Measurements from ENCODE around the gene RPH3AL.

DNA sequence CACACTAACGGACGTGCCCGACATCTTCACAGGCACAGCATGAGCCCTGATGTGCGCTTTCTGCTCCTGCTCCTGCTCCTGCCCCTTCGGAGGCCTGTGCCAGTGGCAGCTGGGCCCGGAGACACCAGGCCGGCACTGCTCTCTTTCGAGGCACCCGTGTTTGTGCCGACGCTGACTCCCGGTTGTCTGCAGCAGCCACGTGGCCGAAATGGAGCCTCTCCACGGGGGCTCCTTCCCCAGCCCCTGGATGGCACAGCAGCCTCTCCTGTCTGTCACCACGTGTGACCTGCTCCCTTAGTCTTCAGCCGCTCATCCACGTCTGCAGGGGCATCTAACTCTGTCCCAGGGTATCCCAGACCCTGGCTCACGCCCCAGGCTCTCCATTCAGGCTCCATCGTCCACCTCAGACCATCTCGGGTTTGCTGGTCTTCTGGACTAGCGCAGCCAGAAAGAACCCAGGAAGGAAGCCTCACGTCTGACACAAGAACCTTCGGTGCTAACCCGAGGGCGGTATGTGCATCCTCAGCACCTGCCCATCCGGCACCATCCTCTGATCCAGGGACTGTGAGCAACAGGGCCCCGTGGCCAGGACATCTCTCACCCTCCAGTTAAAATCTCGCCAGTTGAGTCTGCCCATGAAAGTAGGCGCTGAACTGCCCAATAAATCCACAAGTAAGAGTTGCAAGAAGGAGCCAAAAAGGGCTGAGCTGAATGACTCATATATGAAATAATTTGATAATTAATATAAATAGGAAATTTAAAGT lies 4.2 kb upstream of the RPH3AL start:
- no peak for TF ChIP-seq POLR2A (IDR thresholded peaks at IDR 0.05)
- TF ChIP-seq, protein P1, sequence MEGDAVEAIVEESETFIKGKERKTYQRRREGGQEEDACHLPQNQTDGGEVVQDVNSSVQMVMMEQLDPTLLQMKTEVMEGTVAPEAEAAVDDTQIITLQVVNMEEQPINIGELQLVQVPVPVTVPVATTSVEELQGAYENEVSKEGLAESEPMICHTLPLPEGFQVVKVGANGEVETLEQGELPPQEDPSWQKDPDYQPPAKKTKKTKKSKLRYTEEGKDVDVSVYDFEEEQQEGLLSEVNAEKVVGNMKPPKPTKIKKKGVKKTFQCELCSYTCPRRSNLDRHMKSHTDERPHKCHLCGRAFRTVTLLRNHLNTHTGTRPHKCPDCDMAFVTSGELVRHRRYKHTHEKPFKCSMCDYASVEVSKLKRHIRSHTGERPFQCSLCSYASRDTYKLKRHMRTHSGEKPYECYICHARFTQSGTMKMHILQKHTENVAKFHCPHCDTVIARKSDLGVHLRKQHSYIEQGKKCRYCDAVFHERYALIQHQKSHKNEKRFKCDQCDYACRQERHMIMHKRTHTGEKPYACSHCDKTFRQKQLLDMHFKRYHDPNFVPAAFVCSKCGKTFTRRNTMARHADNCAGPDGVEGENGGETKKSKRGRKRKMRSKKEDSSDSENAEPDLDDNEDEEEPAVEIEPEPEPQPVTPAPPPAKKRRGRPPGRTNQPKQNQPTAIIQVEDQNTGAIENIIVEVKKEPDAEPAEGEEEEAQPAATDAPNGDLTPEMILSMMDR (IDR thresholded peaks at IDR 0.05): no peak
- no peak for TF ChIP-seq POLR2AphosphoS5 (IDR thresholded peaks at IDR 0.05)
- TF ChIP-seq EP300 (IDR thresholded peaks at IDR 0.05): no peak

Measured in gastroesophageal sphincter (tissue), 3 donors.